Activated T-cell treated with anti-CD3 and anti-CD28 coated beads, Interleukin-2, amount 50 U/mL, for 4 hours (primary cell): ENCODE data around the gene SLC16A1. TPM values are rescaled to one million over a fixed set of nuclear protein-coding genes. Genes with fewer than 3 reads are reported as not detected.

Source experiments
- ATAC-seq, 2 donors: fragments of 200-7000 bp; cut with Tn5 transposase; one replicate each; pipeline ENCODE4 v1.10.0; 2021
- DNase-seq: peaks from one replicate; pipeline ENCODE4 v3.0.0-alpha.2; 2020
- H3K27me3 Mint-ChIP-seq: one replicate; pipeline ENCODE4 v1.8.0; 2021; ENCODE audit warnings: low read depth, mixed read lengths
- H3K36me3 Mint-ChIP-seq: one replicate; pipeline ENCODE4 v1.8.0; 2022; ENCODE audit warnings: mixed read lengths; ENCODE audit not compliant: insufficient read depth
- H3K4me1 Mint-ChIP-seq: one replicate; pipeline ENCODE4 v1.8.0; 2021; ENCODE audit warnings: low read depth, mixed read lengths
- H3K4me3 Mint-ChIP-seq: one replicate; pipeline ENCODE4 v1.8.0; 2021; ENCODE audit warnings: mild to moderate bottlenecking, moderate library complexity, mixed read lengths
- H3K9me3 Mint-ChIP-seq: one replicate; pipeline ENCODE4 v1.8.0; 2021; ENCODE audit warnings: mixed read lengths
- total RNA-seq, 3 donors: library from RNA; stranded (reverse); gene quantifications; one replicate each; pipeline ENCODE4 v1.2.1, GENCODE V29; 2021

The SLC16A1 gene
- total RNA-seq, 3 donors from 2014 or later: 85.9 to 104 (median 103) TPM

DNA sequence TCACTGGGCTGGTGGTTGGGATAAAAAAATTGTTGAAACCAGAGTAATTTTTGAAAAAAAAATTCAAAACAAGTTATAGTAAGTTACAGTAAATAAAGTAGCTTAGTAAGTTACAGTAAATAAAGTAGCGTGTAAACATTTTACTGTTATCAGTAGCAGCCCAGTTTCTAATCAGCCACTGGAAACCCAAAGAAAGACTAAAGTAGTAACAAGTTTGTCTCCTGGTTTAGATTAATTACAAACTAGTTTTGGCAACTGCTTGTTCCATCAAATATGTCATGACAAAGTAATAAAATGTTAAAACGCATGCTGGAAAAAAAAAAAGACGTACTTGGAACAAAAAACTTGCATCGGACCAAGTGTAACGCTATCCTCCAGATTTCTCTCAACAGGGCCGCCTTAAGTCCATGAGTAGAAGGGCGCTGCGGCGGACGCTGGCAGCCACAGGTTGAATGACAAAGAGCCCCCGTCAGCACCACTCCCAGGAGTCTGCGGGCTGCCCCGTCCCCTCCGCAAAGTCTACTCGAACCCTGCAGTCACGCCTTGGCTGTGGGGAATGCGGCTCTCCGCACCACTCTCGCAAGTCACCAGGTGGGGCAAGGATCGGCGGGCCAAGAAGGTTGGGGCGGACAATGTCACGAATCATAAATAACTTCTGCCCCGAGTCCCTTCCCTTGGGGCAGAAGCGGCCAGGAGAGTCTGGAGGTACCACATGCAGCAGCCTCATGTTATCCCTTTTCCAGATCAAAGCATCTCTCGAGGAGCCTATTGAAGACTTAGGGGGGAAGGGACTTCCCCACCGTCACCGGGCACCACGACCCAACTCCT, 837 bp downstream of the SLC16A1 start:
- ATAC-seq: peak; percentile 41
- no peaks in the 10 kb centered on the region for H3K9me3 Mint-ChIP-seq
- H3K4me3 Mint-ChIP-seq: peak overlapping the region; percentile 97
- H3K4me1 Mint-ChIP-seq: peaks cover 42% of the 10 kb centered on the region
- DNase-seq: peak; percentile 47
- H3K27me3 Mint-ChIP-seq: no peaks in the 10 kb centered on the region
- peaks cover 14% of the 10 kb centered on the region for H3K36me3 Mint-ChIP-seq

DNA sequence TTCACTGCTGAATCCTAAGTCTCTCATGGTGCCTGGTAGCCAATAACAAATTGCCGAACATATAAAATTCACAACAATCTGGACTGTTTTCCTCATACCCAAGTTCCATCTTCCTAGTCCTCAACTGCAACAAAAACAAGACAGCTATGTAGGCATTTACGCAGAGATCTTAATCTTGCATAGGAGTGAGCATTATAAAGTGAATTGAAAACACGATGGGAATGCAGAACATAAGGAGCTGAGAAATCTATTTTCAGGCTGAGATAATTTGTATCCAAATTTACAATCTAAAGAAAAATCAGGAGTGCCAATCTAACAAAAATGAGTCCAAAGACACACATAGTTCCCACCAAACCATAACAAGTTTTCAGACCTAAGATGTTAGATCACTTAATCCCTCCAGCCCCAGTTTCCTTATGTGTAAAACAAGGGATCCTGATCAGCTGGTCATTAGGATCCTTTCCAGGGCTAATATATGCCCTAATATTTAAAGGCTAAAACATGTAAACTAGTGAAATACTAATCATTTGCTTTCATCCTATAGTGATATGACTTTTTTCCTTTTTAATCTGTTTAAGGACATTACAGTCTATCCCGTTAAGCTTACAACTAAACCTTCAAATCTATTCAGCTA, 1.9 kb downstream of the SLC16A1 start:
- no peaks in the 10 kb centered on the region for H3K9me3 Mint-ChIP-seq
- H3K4me3 Mint-ChIP-seq: peak overlapping the region; percentile 97
- no peak for DNase-seq
- H3K27me3 Mint-ChIP-seq: no peaks in the 10 kb centered on the region
- ATAC-seq: no peak
- peaks cover 11% of the 10 kb centered on the region for H3K36me3 Mint-ChIP-seq
- peaks cover 38% of the 10 kb centered on the region for H3K4me1 Mint-ChIP-seq

DNA sequence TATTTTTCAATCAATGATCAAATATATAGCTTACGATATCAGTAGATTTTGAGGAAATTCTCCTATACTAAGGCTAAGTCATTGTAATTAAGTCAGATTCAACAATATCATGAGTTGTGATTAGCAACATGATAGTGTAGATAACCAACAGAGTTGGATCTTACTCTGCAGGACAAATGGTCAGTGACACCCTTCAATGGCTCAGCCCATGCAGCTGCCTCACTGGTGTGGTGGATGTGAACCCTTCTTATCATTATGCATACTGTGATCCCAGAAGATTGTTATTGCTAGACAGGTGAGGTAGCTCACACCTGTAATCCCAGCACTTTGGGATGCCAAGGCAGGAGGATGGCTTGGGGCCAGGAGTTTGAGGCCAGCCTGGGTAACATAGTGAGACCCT, 5.6 kb downstream of the SLC16A1 start:
- no peak for ATAC-seq
- Mint-ChIP-seq H3K4me3 (no peak overlapping the region), H3K27me3 (no peaks in the 10 kb centered on the region), H3K4me1 (peaks cover 32% of the 10 kb centered on the region), H3K36me3 (peaks cover 9% of the 10 kb centered on the region), H3K9me3 (no peaks in the 10 kb centered on the region)
- no peak for DNase-seq

DNA sequence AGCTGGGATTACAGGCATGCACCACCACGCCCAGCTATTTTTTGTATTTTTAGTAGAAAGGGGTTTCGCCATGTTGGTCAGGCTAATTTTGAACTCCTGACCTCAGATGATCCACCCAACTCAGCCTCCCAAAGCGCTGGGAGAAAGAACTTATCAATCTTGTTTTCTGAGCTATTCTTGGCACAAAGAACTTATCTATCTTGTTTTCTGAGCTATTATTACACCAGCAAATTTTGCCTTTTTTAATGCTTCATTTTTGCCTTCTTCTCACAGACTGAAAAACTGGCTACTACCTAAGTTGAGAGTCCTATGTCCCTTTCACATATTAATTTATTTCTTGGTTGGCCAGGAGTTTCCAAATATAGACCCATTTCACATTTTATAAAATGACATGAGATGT, 9.3 kb downstream of the SLC16A1 start:
- no peak for DNase-seq
- ATAC-seq: no peak
- Mint-ChIP-seq H3K4me3 (no peak overlapping the region), H3K4me1 (peaks cover 9% of the 10 kb centered on the region), H3K9me3 (no peaks in the 10 kb centered on the region), H3K36me3 (peaks cover 6% of the 10 kb centered on the region), H3K27me3 (no peaks in the 10 kb centered on the region)

DNA sequence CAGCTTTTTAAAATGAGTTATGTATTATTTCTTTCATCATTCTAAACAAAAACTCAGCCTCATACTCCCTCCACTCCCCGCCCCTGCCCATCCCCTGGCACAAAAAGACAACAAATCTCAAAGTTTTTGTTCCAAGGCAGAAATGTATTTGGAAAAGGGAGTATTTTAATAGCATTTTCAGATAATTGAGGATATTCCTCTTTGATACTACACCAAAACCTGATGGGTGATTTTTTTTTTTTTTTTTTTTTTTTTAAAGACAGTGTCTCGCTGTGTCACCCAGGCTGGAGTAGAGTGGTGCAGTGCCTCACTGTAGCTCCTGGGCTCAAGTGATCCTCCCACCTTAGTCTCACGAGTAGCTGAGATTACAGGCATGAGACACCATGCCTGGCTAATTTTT, 16.2 kb downstream of the SLC16A1 start:
- Mint-ChIP-seq H3K27me3 (no peaks in the 10 kb centered on the region), H3K4me1 (peaks cover 22% of the 10 kb centered on the region), H3K36me3 (peaks cover 4% of the 10 kb centered on the region), H3K9me3 (no peaks in the 10 kb centered on the region), H3K4me3 (no peak overlapping the region)
- no peak for DNase-seq
- no peak for ATAC-seq

DNA sequence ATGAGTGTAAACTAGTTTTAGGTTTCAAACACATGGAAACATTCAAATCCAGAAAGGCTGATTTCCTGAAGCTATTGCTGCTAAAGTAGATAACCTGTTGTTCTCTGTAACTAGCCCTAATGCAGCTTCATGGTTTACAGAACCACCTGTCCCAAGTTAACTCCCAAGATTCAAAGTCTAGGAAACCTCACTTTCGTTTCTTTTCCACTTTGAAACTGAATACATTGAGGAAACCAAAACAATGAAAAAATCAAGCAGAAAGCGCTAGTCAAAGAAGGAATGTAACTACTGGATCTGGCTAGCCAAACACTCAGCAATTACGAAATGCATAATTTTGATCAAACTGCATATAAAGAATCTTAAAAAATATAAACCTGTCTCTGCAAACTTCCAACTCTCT, 17.8 kb downstream of the SLC16A1 start:
- Mint-ChIP-seq H3K4me3 (no peak overlapping the region), H3K9me3 (no peaks in the 10 kb centered on the region), H3K27me3 (no peaks in the 10 kb centered on the region), H3K36me3 (peaks cover 4% of the 10 kb centered on the region), H3K4me1 (peaks cover 33% of the 10 kb centered on the region)
- DNase-seq: no peak
- no peak for ATAC-seq

DNA sequence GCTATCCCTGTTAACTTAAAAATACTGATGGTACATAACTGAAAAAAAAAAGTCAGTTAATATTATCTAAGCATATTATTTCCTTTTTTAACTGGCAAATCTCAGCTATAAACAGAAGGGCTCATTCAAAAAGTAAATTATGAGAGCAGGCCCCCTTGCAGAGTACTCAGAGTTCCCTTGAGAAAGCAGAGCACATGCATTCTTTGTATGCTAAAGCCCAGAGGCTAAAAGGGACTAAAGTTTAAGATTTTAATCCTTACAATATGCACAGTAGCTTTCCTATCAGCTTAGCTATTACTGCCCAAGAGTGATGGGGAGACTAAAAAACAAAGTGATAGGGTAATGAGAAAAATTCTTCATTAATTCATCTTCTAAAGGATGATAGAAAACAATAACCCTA, 18.5 kb downstream of the SLC16A1 start:
- H3K27me3 Mint-ChIP-seq: no peaks in the 10 kb centered on the region
- no peaks in the 10 kb centered on the region for H3K36me3 Mint-ChIP-seq
- H3K9me3 Mint-ChIP-seq: no peaks in the 10 kb centered on the region
- H3K4me1 Mint-ChIP-seq: peaks cover 33% of the 10 kb centered on the region
- ATAC-seq (no peak), DNase-seq (no peak)
- H3K4me3 Mint-ChIP-seq: no peak overlapping the region

DNA sequence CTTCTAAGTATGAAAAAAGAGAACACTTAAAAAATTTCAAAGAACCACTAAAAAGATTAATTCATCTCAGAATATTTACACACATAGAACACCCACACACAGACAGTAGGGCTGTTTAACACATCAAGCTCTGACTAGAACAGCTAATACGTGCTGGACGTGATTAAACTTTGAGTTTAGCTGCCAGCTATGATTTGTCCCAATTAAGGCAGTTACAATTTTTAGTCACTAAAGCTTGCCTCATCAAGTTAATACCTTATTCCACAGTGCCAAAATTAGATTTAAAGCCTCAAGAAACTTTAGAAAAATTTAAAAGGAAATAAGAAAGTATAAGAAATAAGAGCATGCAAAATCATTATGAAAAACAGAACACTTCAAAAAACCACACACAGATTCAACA, 18.9 kb downstream of the SLC16A1 start:
- no peak for DNase-seq
- ATAC-seq: no peak
- peaks cover 33% of the 10 kb centered on the region for H3K4me1 Mint-ChIP-seq
- no peaks in the 10 kb centered on the region for H3K27me3 Mint-ChIP-seq
- no peak overlapping the region for H3K4me3 Mint-ChIP-seq
- H3K9me3 Mint-ChIP-seq: no peaks in the 10 kb centered on the region
- H3K36me3 Mint-ChIP-seq: no peaks in the 10 kb centered on the region

DNA sequence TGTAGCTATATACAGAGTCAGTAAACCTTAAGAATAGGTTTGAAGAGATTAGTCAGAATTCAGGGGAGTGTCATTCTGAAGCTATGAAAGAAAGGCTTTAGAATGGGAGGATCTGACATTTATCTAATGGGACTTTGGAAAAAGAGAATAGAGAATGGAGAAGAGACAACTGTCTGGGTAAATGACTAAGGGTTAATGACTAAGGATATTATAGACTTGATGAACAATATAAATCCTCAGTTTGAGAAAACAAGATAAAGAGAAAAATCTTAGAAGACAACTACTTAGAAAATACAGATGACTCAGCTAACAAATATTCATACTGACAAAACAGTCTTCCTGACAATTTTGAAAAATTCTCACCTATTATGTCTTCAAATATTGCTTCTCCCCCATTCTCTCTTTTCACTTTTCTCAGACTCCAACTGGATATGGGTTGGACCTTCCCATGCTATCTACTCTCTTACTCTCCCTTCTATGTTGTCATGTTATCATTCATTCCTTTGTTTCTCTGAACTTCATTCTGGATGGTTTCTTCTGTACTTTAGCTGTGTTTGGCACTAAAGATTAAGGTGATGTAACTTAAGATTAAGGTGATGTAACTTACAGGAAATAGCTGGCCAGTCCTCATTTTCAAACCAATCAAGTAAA, 20.4 kb downstream of the SLC16A1 start:
- ATAC-seq (peak; percentile 52 to 55), DNase-seq (no peak)
- H3K9me3 Mint-ChIP-seq: no peaks in the 10 kb centered on the region
- H3K27me3 Mint-ChIP-seq: no peaks in the 10 kb centered on the region
- H3K36me3 Mint-ChIP-seq: no peaks in the 10 kb centered on the region
- no peak overlapping the region for H3K4me3 Mint-ChIP-seq
- peaks cover 36% of the 10 kb centered on the region for H3K4me1 Mint-ChIP-seq

DNA sequence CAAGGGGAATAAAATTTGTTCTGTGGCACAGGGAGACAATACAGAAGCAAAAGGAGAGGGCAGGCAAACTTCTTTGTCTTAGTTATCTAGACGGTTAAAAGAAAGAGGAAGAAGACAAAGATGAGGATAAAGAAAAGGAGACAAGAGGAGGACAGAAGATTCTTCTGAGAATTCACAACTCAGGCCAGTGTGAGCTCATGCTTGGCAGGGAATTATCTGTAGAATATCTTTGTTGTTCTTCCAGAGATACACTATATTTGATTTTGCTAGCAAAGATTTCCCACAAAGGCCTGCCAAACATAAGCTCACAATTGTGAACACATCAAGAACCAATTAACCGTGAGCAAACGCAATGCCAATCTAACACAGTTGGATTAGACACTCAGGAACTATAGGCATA, 21.4 kb downstream of the SLC16A1 start:
- no peaks in the 10 kb centered on the region for H3K27me3 Mint-ChIP-seq
- ATAC-seq (no peak), DNase-seq (no peak)
- no peaks in the 10 kb centered on the region for H3K9me3 Mint-ChIP-seq
- no peak overlapping the region for H3K4me3 Mint-ChIP-seq
- no peaks in the 10 kb centered on the region for H3K36me3 Mint-ChIP-seq
- H3K4me1 Mint-ChIP-seq: peaks cover 36% of the 10 kb centered on the region

DNA sequence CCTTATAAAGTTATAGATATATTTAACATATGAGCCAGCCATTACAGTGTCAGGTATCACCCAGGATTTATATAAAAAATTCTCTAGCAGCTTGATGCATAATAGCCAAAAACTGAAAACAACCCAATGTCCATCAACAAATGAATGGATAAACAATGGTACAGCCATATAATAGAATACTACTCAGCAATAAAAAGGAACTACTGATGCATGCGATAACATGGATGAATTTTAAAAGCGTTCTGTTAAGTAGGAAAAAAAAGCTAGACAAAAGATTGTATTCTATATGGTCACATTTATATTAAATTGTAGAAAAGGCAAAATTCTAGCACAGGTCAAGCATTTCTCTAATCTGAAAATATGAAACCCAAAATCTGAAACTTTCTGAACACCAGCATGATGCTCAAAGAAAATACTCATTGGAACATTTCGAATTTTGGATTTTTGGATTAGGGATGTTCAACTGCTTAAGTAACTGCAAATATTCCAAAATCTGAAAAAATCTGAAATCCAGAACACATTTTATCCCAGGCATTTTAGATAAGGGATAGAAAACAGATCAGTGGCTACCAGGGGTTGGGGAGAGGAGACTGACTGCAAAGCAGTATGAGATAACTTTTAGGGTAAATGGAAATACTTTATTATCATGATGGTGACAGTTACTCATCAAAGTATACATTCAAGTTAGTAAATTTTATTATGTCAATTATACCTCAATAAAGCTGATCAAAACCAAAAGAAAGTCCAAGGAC, 22.0 kb downstream of the SLC16A1 start:
- ATAC-seq (no peak), DNase-seq (no peak)
- H3K4me3 Mint-ChIP-seq: no peak overlapping the region
- H3K9me3 Mint-ChIP-seq: no peaks in the 10 kb centered on the region
- H3K27me3 Mint-ChIP-seq: no peaks in the 10 kb centered on the region
- H3K36me3 Mint-ChIP-seq: peaks cover under 1% of the 10 kb centered on the region
- peaks cover 36% of the 10 kb centered on the region for H3K4me1 Mint-ChIP-seq

DNA sequence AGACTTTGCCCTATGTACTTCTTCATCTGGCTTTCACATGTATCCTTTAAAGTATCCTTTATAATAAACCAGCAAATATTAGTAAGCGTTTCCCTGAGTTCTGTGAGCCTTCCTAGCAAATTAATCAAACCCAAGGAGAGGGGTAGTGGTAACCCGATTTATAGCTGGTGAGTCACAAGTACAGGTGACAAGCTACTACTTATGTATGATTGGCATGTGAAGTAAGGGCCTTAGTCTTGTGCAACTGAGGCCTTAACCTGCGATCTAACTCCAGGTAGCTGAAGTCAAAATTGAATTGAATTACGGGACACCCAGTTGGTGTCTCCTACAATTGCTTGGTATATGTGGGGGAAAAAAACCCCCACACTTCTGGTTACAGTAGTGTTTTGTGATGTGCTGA, 26.0 kb downstream of the SLC16A1 start:
- H3K9me3 Mint-ChIP-seq: no peaks in the 10 kb centered on the region
- peaks cover 16% of the 10 kb centered on the region for H3K4me1 Mint-ChIP-seq
- no peak overlapping the region for H3K4me3 Mint-ChIP-seq
- peaks cover 16% of the 10 kb centered on the region for H3K36me3 Mint-ChIP-seq
- no peak for ATAC-seq
- no peak for DNase-seq
- no peaks in the 10 kb centered on the region for H3K27me3 Mint-ChIP-seq

DNA sequence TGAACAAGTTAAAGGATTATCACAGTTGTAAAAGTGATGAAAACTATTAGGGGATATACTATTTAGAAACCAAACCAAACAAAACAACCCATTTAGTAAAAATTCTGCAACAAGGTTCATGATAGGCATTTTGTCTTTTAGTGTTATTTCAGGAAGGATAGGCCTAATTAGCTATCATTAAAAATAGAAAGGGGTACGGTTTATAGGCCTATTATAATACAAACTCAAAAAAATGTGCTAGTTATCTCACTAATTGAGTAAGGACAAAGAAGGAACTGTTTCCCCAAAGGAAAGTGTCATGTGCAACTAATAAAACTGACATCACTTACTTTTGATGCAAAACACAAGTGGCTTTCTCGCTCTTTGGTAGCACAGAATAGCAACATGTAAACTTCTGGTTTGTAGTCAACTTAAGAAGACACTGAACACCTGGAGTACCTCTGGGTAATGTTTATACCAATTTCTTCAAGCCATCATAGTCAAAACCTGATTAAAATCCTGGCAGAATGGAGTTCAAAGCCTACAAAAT, 28.5 kb downstream of the SLC16A1 start:
- no peak for ATAC-seq
- DNase-seq: no peak
- no peaks in the 10 kb centered on the region for H3K27me3 Mint-ChIP-seq
- peaks cover 28% of the 10 kb centered on the region for H3K36me3 Mint-ChIP-seq
- no peaks in the 10 kb centered on the region for H3K9me3 Mint-ChIP-seq
- peaks cover 3% of the 10 kb centered on the region for H3K4me1 Mint-ChIP-seq
- no peak overlapping the region for H3K4me3 Mint-ChIP-seq

DNA sequence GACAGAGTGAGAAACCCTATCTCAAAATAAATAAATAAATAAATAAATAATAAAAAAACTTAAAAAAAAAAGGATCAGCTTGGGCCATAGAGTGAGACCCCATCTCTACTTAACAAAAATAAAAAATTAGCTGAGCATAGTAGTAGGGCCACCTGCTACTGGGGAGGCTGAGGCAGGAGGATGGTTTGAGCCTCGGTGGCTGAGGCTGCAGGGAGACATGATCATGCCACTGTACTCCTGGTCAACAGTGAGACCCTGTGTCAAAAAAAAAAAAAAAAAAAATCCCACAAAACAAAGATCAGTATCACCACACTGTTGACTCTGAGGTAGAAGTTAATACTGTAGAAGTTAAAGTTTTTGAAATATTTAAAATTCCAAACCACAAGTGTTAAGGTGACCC, 29.1 kb downstream of the SLC16A1 start:
- Mint-ChIP-seq H3K36me3 (peaks cover 33% of the 10 kb centered on the region), H3K27me3 (no peaks in the 10 kb centered on the region), H3K4me1 (peaks cover 1% of the 10 kb centered on the region), H3K9me3 (no peaks in the 10 kb centered on the region), H3K4me3 (no peak overlapping the region)
- no peak for DNase-seq
- no peak for ATAC-seq
